BJ (cell line): ENCODE measurements around the gene SIMC1. TPM values are rescaled to one million over a fixed set of nuclear protein-coding genes. Genes with fewer than 3 reads are reported as not detected.

Experiments
- CTCF ChIA-PET: fragments of 350-600 bp; formaldehyde crosslinking; extraction: SDS; loops from one replicate; lab custom pipeline; 2021; ENCODE audit warnings: antibody characterized with exemption, inconsistent platforms; lab: Yijun Ruan, JAX
- POLR2A ChIA-PET: fragments of 300-600 bp; sonication (Branson Sonifier 250); formaldehyde crosslinking; extraction: SDS; loops from one replicate; lab custom pipeline; 2021; ENCODE audit warnings: antibody characterized with exemption; lab: Charles Lee
- DNase-seq: peaks from one replicate; pipeline ENCODE4 v3.0.0-alpha.2; 2011; ENCODE audit warnings: low read depth
- H3K27me3 ChIP-seq: 2 replicates; pipeline ENCODE4 v1.6.0; 2011; ENCODE audit warnings: low read length; ENCODE audit not compliant: control insufficient read depth, insufficient read depth
- H3K36me3 ChIP-seq: 2 replicates; pipeline ENCODE4 v1.5.1; 2011; ENCODE audit warnings: low read length; ENCODE audit not compliant: control insufficient read depth, insufficient read depth
- H3K4me3 ChIP-seq: 2 replicates; pipeline ENCODE4 v1.5.1; 2011; ENCODE audit warnings: low read depth, mild to moderate bottlenecking, control low read depth, low read length
- polyA plus RNA-seq: library from polyadenylated mRNA; depleted of rRNA; stranded (reverse); fragments of >200 nt; gene quantifications from 2 replicates; pipeline ENCODE4 v1.2.3, GENCODE V29; 2011
- TF ChIP-seq, protein P1 (sequence below): IDR thresholded peaks from 2 replicates; pipeline ENCODE4 v1.5.1; 2011; ENCODE audit warnings: low read depth, mild to moderate bottlenecking, control low read depth, inconsistent platforms, low read length, moderate library complexity; ENCODE audit not compliant: insufficient read depth

SIMC1 gene
- polyA plus RNA-seq, 1 experiment: 8.0 TPM

- TF ChIP-seq, protein P1, sequence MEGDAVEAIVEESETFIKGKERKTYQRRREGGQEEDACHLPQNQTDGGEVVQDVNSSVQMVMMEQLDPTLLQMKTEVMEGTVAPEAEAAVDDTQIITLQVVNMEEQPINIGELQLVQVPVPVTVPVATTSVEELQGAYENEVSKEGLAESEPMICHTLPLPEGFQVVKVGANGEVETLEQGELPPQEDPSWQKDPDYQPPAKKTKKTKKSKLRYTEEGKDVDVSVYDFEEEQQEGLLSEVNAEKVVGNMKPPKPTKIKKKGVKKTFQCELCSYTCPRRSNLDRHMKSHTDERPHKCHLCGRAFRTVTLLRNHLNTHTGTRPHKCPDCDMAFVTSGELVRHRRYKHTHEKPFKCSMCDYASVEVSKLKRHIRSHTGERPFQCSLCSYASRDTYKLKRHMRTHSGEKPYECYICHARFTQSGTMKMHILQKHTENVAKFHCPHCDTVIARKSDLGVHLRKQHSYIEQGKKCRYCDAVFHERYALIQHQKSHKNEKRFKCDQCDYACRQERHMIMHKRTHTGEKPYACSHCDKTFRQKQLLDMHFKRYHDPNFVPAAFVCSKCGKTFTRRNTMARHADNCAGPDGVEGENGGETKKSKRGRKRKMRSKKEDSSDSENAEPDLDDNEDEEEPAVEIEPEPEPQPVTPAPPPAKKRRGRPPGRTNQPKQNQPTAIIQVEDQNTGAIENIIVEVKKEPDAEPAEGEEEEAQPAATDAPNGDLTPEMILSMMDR: no peak
- Histone ChIP-seq H3K4me3 (peak within 1 kb of the TSS; percentile 77), H3K36me3 (peaks cover 16% of the 10 kb centered on the region), H3K27me3 (no peaks in the 10 kb centered on the region)
- ChIA-PET POLR2A (no interaction called here), CTCF (no interaction called here)
- peak; percentile 92 for DNase-seq
Observed at GRCh38 chr5:176388444-176389134, 150.4 kb downstream of the SIMC1 start, which contains the start of the genes HIGD2A and NOP16. TSS of gene HIGD2A (plus strand) at chr5:176388751. CDS start at chr5:176388820, 69 bp downstream. TSS of gene NOP16 (minus strand) at chr5:176388598. CDS start at chr5:176388539, 59 bp downstream.

DNA sequence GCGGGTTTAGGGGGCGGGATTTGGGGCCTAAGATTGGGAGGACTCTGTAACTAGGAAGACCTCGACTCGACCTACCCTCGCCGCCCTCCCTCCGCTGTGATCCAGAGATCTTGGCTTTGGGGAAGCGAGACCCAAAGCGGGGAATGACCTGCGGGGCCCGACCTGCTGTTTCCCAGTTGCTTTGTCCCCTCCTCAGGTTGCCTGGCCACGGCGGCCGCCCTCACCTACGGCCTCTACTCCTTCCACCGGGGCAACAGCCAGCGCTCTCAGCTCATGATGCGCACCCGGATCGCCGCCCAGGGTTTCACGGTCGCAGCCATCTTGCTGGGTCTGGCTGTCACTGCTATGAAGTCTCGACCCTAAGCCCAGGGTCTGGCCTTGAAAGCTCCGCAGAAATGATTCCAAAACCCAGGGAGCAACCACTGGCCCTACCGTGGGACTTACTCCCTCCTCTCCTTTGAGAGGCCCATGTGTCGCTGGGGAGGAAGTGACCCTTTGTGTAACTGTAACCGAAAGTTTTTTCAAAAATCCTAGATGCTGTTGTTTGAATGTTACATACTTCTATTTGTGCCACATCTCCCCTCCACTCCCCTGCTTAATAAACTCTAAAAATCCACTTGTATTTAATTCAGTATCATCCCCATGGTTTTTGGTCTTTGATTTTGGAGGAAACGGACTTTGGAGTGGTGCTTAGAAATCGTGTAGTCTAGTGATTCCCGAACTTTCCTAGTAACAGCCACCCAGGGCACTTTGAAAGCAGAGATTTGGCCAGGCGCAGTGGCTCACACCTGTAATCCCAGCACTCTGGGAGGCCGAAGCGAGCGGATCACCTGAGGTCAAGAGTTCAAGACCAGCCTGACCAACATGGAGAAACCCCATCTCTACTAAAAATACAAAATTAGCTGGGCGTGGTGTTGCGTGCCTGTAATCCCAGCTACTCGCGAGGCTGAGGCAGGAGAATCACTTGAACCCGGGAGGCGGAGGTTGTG lies 151.2 kb downstream of the SIMC1 start:
- Histone ChIP-seq H3K27me3 (no peaks in the 10 kb centered on the region), H3K36me3 (peaks cover 17% of the 10 kb centered on the region), H3K4me3 (peak overlapping the region; percentile 77)
- POLR2A ChIA-PET: no interaction called here
- CTCF ChIA-PET: no interaction called here
- DNase-seq: no peak
- TF ChIP-seq, protein P1: no peak

DNA sequence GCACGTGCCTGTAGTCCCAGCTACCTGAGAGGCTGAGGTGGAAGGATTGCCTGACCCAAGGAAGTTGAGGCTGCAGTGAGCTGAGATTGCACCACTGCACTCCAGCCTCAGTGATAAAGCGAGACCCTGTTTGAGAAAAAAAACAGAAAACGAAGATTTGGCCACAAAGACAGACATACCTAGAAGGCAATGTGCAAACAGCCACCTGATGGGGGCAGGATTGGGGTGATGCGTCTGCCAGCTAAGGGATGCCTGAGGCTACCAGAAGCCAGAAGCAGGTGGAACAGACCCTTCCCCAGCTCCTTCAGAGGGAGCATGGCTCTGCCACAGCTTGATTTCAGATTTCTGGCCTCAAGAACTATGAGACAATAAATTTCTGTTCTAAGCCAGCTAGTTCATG lies 153.3 kb downstream of the SIMC1 start:
- TF ChIP-seq, protein P1: no peak
- no peaks in the 10 kb centered on the region for H3K27me3 ChIP-seq
- no peak for DNase-seq
- H3K36me3 ChIP-seq: peaks cover 18% of the 10 kb centered on the region
- no peak overlapping the region for H3K4me3 ChIP-seq
- CTCF ChIA-PET: no interaction called here
- POLR2A ChIA-PET: interaction anchor here (0.6 kb wide), 1 partner anchor 35 kb away, joined by 5 read pairs; no protein-coding TSS in a partner anchor

- peaks cover 20% of the 10 kb centered on the region for H3K36me3 ChIP-seq
- ChIA-PET POLR2A (no interaction called here), CTCF (no interaction called here)
- no peaks in the 10 kb centered on the region for H3K27me3 ChIP-seq
- H3K4me3 ChIP-seq: no peak overlapping the region
- DNase-seq: no peak
- TF ChIP-seq, protein P1: no peak
Observed at GRCh38 chr5:176391999-176392398, 153.8 kb downstream of the SIMC1 start.

DNA sequence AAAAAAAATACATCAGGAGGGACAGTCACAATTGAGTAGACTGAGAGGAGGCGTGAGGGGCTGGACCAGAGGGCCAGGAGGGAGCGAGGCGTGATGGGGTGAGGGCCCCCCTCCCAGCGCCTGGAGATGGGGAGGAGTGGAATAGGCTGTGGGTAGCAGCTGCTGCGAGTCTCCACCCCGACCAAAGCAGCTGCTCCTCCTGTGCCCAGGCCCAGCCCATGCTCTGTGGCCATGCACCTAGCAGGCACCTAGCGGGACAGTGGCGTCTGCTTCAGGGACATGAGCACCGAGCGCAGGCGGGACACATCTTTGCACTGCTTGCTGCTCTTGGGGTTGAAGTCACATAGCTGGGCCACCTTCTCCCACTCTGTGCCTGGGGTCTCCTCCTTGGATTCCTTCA lies 154.3 kb downstream of the SIMC1 start:
- TF ChIP-seq, protein P1: no peak
- Histone ChIP-seq H3K4me3 (no peak overlapping the region), H3K27me3 (no peaks in the 10 kb centered on the region), H3K36me3 (peaks cover 22% of the 10 kb centered on the region)
- no peak for DNase-seq
- ChIA-PET CTCF (no interaction called here), POLR2A (no interaction called here)
